ENCODE measurements around the gene KCND2. TPM values are rescaled to one million over a fixed set of nuclear protein-coding genes. Genes with fewer than 3 reads are reported as not detected.
"Not testable (repeated sequence)": the region's sequence is repeated elsewhere in the genome, so short reads cannot be mapped to it uniquely, and the experiment has no call there.

Gene KCND2
- under 1 TPM; 0.11 to 0.12 TPM for total RNA-seq

- no peak for DNase-seq (ENCODE audit: low spot score)
- Histone ChIP-seq H3K36me3 (no peaks in the 10 kb centered on the region), H3K27me3 (no peaks in the 10 kb centered on the region), H3K9me3 (no peaks in the 10 kb centered on the region), H3K27ac (no peak within 1 kb of the TSS), H3K4me3 (peak within 1 kb of the TSS; percentile 26 to 46), H3K4me1 (peaks cover 0 to 10% of the 10 kb centered on the region in 2 donors)
- no peak for TF ChIP-seq CTCF (IDR thresholded peaks at IDR 0.05)
Measured at GRCh38 chr7:120272701-120273475, at the start of gene KCND2. Gene KCND2, plus strand, starts transcription at chr7:120273175.

GRCh38 chr7:120226188-120226587 lies 46.8 kb upstream of the KCND2 start:
- no peak for DNase-seq (ENCODE audit: low spot score)
- no peaks in the 10 kb centered on the region for H3K27me3 ChIP-seq
- H3K4me1 ChIP-seq, result no peaks in the 10 kb centered on the region
- H3K36me3 ChIP-seq, result no peaks in the 10 kb centered on the region
- TF ChIP-seq CTCF (IDR thresholded peaks at IDR 0.05), result no peak
- H3K27ac ChIP-seq, result no peak overlapping the region
- H3K4me3 ChIP-seq, result no peak overlapping the region
- H3K9me3 ChIP-seq, result no peaks in the 10 kb centered on the region

GRCh38 chr7:120227255-120227654 lies 45.7 kb upstream of the KCND2 start:
- no peaks in the 10 kb centered on the region for H3K27me3 ChIP-seq
- H3K27ac ChIP-seq, result no peak overlapping the region
- TF ChIP-seq CTCF (IDR thresholded peaks at IDR 0.05), result no peak
- no peaks in the 10 kb centered on the region for H3K4me1 ChIP-seq
- no peak overlapping the region for H3K4me3 ChIP-seq
- no peak for DNase-seq (ENCODE audit: low spot score)
- H3K36me3 ChIP-seq, result no peaks in the 10 kb centered on the region
- no peaks in the 10 kb centered on the region for H3K9me3 ChIP-seq

GRCh38 chr7:120229084-120229483 lies 43.9 kb upstream of the KCND2 start:
- no peaks in the 10 kb centered on the region for H3K27me3 ChIP-seq
- DNase-seq (ENCODE audit: low spot score), result no peak
- no peaks in the 10 kb centered on the region for H3K4me1 ChIP-seq
- H3K36me3 ChIP-seq, result no peaks in the 10 kb centered on the region
- no peak overlapping the region for H3K27ac ChIP-seq
- H3K4me3 ChIP-seq, result no peak overlapping the region
- no peaks in the 10 kb centered on the region for H3K9me3 ChIP-seq
- no peak for TF ChIP-seq CTCF (IDR thresholded peaks at IDR 0.05)

- Histone ChIP-seq H3K27me3 (no peaks in the 10 kb centered on the region), H3K27ac (no peak overlapping the region), H3K4me1 (no peaks in the 10 kb centered on the region), H3K4me3 (no peak overlapping the region), H3K36me3 (no peaks in the 10 kb centered on the region), H3K9me3 (no peaks in the 10 kb centered on the region)
- no peak for DNase-seq (ENCODE audit: low spot score)
- TF ChIP-seq CTCF (IDR thresholded peaks at IDR 0.05), result no peak
Measured at GRCh38 chr7:120233338-120233737, 39.6 kb upstream of the KCND2 start.

- not testable (repeated sequence) for H3K4me1 ChIP-seq; H3K27ac ChIP-seq; H3K9me3 ChIP-seq; H3K27me3 ChIP-seq; DNase-seq (ENCODE audit: low spot score); H3K4me3 ChIP-seq; H3K36me3 ChIP-seq
Measured at GRCh38 chr7:120240350-120240749, 32.6 kb upstream of the KCND2 start.

Measured in right atrium auricular region (tissue), 2 donors.